ENCODE results near the gene RSPO3. TPM values are rescaled to one million over a fixed set of nuclear protein-coding genes. Genes with fewer than 3 reads are reported as not detected.
"Not testable (repeated sequence)": the region's sequence is repeated elsewhere in the genome, so short reads cannot be mapped to it uniquely, and the experiment has no call there.

RSPO3 gene
- total RNA-seq, 1 donor from 2014 or later = 17.2 TPM

GRCh38 chr6:127190552-127190951, 72.1 kb downstream of the RSPO3 start:
- DNase-seq (ENCODE audit: low spot score) = no peak
- ATAC-seq = no peak
- intact Hi-C loops (cut with DNase I) = no loop called here

GRCh38 chr6:127191716-127192115, 73.2 kb downstream of the RSPO3 start:
- intact Hi-C loops (cut with DNase I) = no loop called here
- no peak for DNase-seq (ENCODE audit: low spot score)
- no peak for ATAC-seq

GRCh38 chr6:127192911-127193541, 74.6 kb downstream of the RSPO3 start:
- intact Hi-C loops (cut with DNase I) = no loop called here
- DNase-seq (ENCODE audit: low spot score) = no peak

GRCh38 chr6:127195833-127196232, 77.4 kb downstream of the RSPO3 start:
- no peak for ATAC-seq
- intact Hi-C loops (cut with DNase I) = no loop called here
- no peak for DNase-seq (ENCODE audit: low spot score)

More at GRCh38 chr6:127192911-127193541, 74.6 kb downstream of the RSPO3 start:
- peak; percentile 90 for ATAC-seq

GRCh38 chr6:127198549-127198948, 80.1 kb downstream of the RSPO3 start:
- DNase-seq (ENCODE audit: low spot score) (no peak), ATAC-seq (peak; percentile 84)
- intact Hi-C loops (cut with DNase I) = no loop called here

- no peak for ATAC-seq
- intact Hi-C loops (cut with DNase I) = no loop called here
These were observed 81.0 kb downstream of the RSPO3 start for GRCh38 chr6:127199470-127199869.

GRCh38 chr6:127200114-127200513, 81.6 kb downstream of the RSPO3 start:
- ATAC-seq (no peak), DNase-seq (ENCODE audit: low spot score) (no peak)
- intact Hi-C loops (cut with DNase I) = no loop called here

More at GRCh38 chr6:127199470-127199869, 81.0 kb downstream of the RSPO3 start:
- no peak for DNase-seq (ENCODE audit: low spot score)

GRCh38 chr6:127201321-127201720, 82.8 kb downstream of the RSPO3 start:
- intact Hi-C loops (cut with DNase I) = no loop called here
- DNase-seq (ENCODE audit: low spot score) (no peak), ATAC-seq (no peak)

- intact Hi-C loops (cut with DNase I) = no loop called here
- ATAC-seq = no peak
- no peak for DNase-seq (ENCODE audit: low spot score)
These were observed 84.2 kb downstream of the RSPO3 start for GRCh38 chr6:127202676-127203075.

GRCh38 chr6:127204281-127204680, 85.8 kb downstream of the RSPO3 start:
- intact Hi-C loops (cut with DNase I) = no loop called here
- ATAC-seq (no peak), DNase-seq (ENCODE audit: low spot score) (no peak)

- intact Hi-C loops (cut with DNase I) = no loop called here
- ATAC-seq (no peak), DNase-seq (ENCODE audit: low spot score) (no peak)
These were observed 86.6 kb downstream of the RSPO3 start for GRCh38 chr6:127205036-127205435.

- intact Hi-C loops (cut with DNase I) = no loop called here
- DNase-seq (ENCODE audit: low spot score) (no peak), ATAC-seq (no peak)
These were observed 88.1 kb downstream of the RSPO3 start for GRCh38 chr6:127206531-127207095.

- intact Hi-C loops (cut with DNase I) = no loop called here
- ATAC-seq (no peak), DNase-seq (ENCODE audit: low spot score) (no peak)
These were observed 89.2 kb downstream of the RSPO3 start for GRCh38 chr6:127207591-127208120.

GRCh38 chr6:127210725-127211124, 92.3 kb downstream of the RSPO3 start:
- intact Hi-C loops (cut with DNase I) = no loop called here
- ATAC-seq = no peak
- DNase-seq (ENCODE audit: low spot score) = no peak

GRCh38 chr6:127212376-127212775, 93.9 kb downstream of the RSPO3 start:
- DNase-seq (ENCODE audit: low spot score) = no peak
- intact Hi-C loops (cut with DNase I) = no loop called here
- ATAC-seq = no peak

- DNase-seq (ENCODE audit: low spot score); ATAC-seq; intact Hi-C loops (cut with DNase I): not testable (repeated sequence)
These were observed 95.6 kb downstream of the RSPO3 start for GRCh38 chr6:127214032-127214431.

- DNase-seq (ENCODE audit: low spot score); intact Hi-C loops (cut with DNase I); ATAC-seq: not testable (repeated sequence)
These were observed 96.1 kb downstream of the RSPO3 start for GRCh38 chr6:127214531-127214930.

GRCh38 chr6:127215931-127216330, 97.5 kb downstream of the RSPO3 start:
- intact Hi-C loops (cut with DNase I) = no loop called here
- no peak for DNase-seq (ENCODE audit: low spot score)
- no peak for ATAC-seq

- ATAC-seq = no peak
- intact Hi-C loops (cut with DNase I) = no loop called here
- DNase-seq (ENCODE audit: low spot score) = no peak
These were observed 98.6 kb downstream of the RSPO3 start for GRCh38 chr6:127216810-127217789.

- peak; percentile 82 for ATAC-seq
- intact Hi-C loops (cut with DNase I) = no loop called here
- DNase-seq (ENCODE audit: low spot score) = no peak
These were observed 101.4 kb downstream of the RSPO3 start for GRCh38 chr6:127219869-127220268.
